ACC112 (cell line): ENCODE measurements around the gene DTD2.

Experiments
- H2AFZ ChIP-seq: fragments of 200-600 bp; sonication (generic); one replicate; pipeline ENCODE4 v1.6.0; 2017; ENCODE audit warnings: antibody characterized with exemption, low read length; ENCODE audit not compliant: unreplicated experiment
- H3K27ac ChIP-seq: fragments of 200-600 bp; sonication (generic); 2 replicates; pipeline ENCODE4 v1.5.1; 2014; ENCODE audit warnings: low read depth, mild to moderate bottlenecking, antibody characterized with exemption, low read length, moderate library complexity
- H3K27me3 ChIP-seq: fragments of 200-600 bp; sonication (generic); 2 replicates; pipeline ENCODE4 v1.6.1; 2014; ENCODE audit warnings: mild to moderate bottlenecking, antibody characterized with exemption, low read length, moderate library complexity, mixed read lengths; ENCODE audit not compliant: insufficient read depth
- H3K36me3 ChIP-seq: fragments of 200-600 bp; sonication (generic); 2 replicates; pipeline ENCODE4 v1.6.1; 2016; ENCODE audit warnings: mild to moderate bottlenecking, antibody characterized with exemption, low read length, moderate library complexity, mixed read lengths; ENCODE audit not compliant: insufficient read depth
- H3K4me1 ChIP-seq: fragments of 200-600 bp; sonication (generic); one replicate; pipeline ENCODE4 v1.6.1; 2016; ENCODE audit warnings: low read length, mixed read lengths; ENCODE audit not compliant: insufficient read depth, unreplicated experiment, control insufficient read depth
- H3K4me3 ChIP-seq: fragments of 200-600 bp; sonication (generic); 2 replicates; pipeline ENCODE4 v1.5.1; 2014; ENCODE audit warnings: mild to moderate bottlenecking, low read depth, low read length
- H3K79me2 ChIP-seq: fragments of 200-600 bp; sonication (generic); one replicate; pipeline ENCODE4 v1.6.0; 2016; ENCODE audit warnings: low read length; ENCODE audit not compliant: control insufficient read depth, unreplicated experiment, insufficient read depth

DTD2 gene

GRCh38 chr14:31421200-31421599 lies 36.1 kb downstream of the DTD2 start:
- peaks cover 31% of the 10 kb centered on the region for H3K79me2 ChIP-seq
- H3K36me3 ChIP-seq = peaks cover 3% of the 10 kb centered on the region; the same call in 1 of the 2 replicates
- peaks cover 7% of the 10 kb centered on the region for H3K4me1 ChIP-seq
- peak overlapping the region; percentile 89 for H2AFZ ChIP-seq
- no peak overlapping the region for H3K27ac ChIP-seq
- H3K27me3 ChIP-seq = no peaks in the 10 kb centered on the region
- peak overlapping the region; percentile 95 for H3K4me3 ChIP-seq

GRCh38 chr14:31420319-31421111 lies 36.8 kb downstream of the DTD2 start, which contains the start of gene HEATR5A:
Gene HEATR5A (minus strand): TSS chr14:31420550. CDS start chr14:31402975, 17,575 bp downstream.
- Histone ChIP-seq H3K79me2 (peaks cover 36% of the 10 kb centered on the region), H3K36me3 (peaks cover 3% of the 10 kb centered on the region; the same call in 1 of the 2 replicates), H3K27ac (peak within 1 kb of the TSS; percentile 62)

DNA sequence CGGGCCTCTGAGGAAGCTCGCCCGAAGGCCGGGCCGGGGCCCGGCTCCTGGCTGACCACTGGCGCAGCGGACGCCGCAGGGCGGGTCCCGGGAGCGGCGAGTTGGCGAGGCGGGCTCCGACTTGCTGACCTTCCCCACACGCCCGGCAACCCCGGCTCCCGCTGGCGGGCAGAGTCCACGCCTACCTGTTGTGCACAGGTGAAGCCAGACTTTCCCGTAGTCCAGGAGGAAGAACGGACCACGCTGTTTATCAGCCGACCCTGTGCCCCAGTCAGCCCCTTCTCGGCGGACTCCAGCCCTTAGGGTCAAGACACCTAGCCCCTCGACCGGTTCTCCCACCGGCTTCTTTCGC lies 37.4 kb downstream of the DTD2 start:
- H2AFZ ChIP-seq = peak overlapping the region; percentile 93

More at GRCh38 chr14:31420319-31421111, 36.8 kb downstream of the DTD2 start, which contains the start of gene HEATR5A:
- Histone ChIP-seq H3K4me1 (peaks cover 7% of the 10 kb centered on the region), H3K27me3 (no peaks in the 10 kb centered on the region), H3K4me3 (peak within 1 kb of the TSS; percentile 95), H2AFZ (peak within 1 kb of the TSS; percentile 93)

GRCh38 chr14:31419179-31419966 lies 37.9 kb downstream of the DTD2 start:
- H3K4me1 ChIP-seq = peaks cover 11% of the 10 kb centered on the region
- H3K36me3 ChIP-seq = peaks cover 3% of the 10 kb centered on the region; the same call in 1 of the 2 replicates
- H3K79me2 ChIP-seq = peaks cover 42% of the 10 kb centered on the region
- H3K27ac ChIP-seq = peak overlapping the region; percentile 43
- H3K4me3 ChIP-seq = peak overlapping the region; percentile 95
- H3K27me3 ChIP-seq = no peaks in the 10 kb centered on the region
- H2AFZ ChIP-seq = peak overlapping the region; percentile 93

More for the DNA sequence above, 37.4 kb downstream of the DTD2 start:
- H3K79me2 ChIP-seq = peaks cover 41% of the 10 kb centered on the region
- H3K27me3 ChIP-seq = no peaks in the 10 kb centered on the region
- peak overlapping the region; percentile 43 for H3K27ac ChIP-seq
- H3K36me3 ChIP-seq = peaks cover 3% of the 10 kb centered on the region; the same call in 1 of the 2 replicates
- peaks cover 7% of the 10 kb centered on the region for H3K4me1 ChIP-seq
- peak overlapping the region; percentile 95 for H3K4me3 ChIP-seq

GRCh38 chr14:31418440-31418839 lies 38.9 kb downstream of the DTD2 start:
- no peak overlapping the region; the same call in 1 of the 2 replicates for H3K27ac ChIP-seq
- peaks cover 3% of the 10 kb centered on the region; the same call in 1 of the 2 replicates for H3K36me3 ChIP-seq
- peak overlapping the region; percentile 20 for H2AFZ ChIP-seq
- peak overlapping the region; percentile 95 for H3K4me3 ChIP-seq
- peaks cover 42% of the 10 kb centered on the region for H3K79me2 ChIP-seq
- peaks cover 18% of the 10 kb centered on the region for H3K4me1 ChIP-seq
- H3K27me3 ChIP-seq = no peaks in the 10 kb centered on the region

DNA sequence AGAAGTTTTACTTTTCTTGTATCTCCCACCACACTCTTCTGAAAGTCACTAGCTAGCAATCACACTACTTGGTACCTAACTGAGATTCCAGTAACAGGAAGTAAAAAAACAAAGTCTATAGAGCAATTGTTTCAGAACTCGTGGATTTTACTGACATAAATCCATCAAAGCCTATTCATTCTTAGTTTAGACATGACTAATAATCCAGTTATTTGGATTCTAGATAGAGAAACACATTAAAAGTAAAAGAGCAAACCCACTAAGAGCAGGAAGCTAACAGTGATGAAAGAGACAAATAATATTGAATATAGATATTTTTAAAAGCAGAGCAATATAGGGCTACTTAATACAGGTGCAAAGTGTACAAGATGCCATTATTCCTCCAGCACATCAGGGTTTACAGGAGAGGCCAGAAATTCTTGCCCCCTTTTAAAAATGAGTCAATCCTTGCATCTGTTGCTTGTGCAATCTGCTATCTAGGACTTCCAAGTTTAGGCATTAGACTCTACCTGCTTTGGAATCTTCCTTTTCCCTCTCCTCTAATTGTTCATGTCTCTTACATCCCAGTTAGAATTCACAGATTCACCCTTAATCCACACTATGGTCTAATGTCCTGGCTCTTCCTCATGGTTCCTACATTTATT lies 43.0 kb downstream of the DTD2 start:
- H3K36me3 ChIP-seq = peaks cover 3% of the 10 kb centered on the region; the same call in 1 of the 2 replicates
- no peak overlapping the region for H3K4me3 ChIP-seq
- H3K79me2 ChIP-seq = peaks cover 58% of the 10 kb centered on the region
- peaks cover 23% of the 10 kb centered on the region for H3K4me1 ChIP-seq
- no peak overlapping the region for H2AFZ ChIP-seq
- no peaks in the 10 kb centered on the region for H3K27me3 ChIP-seq
- H3K27ac ChIP-seq = peak overlapping the region; percentile 20

DNA sequence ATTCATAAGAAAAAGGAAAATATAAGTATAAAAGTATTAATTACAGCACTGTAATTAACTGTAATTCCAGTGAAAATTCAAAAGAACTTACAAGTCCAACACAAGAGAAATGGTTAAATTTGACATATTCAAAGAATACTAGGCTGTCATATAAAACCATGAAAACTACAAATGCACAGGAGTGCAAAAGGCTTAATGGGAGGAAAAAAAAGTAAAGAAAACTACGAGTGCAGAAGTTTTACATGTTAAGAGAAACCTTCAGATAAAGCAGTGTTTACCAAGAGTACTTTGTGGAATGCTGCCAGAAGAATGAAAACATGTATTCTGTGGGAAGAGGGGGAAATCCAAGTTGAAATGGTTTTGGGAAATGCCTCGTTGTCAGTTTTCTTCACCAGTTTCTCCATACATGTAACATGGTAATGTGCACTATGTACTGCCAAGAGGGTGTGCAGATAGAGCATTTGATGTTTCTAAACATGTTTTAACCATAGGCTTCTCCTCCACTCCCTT lies 46.0 kb downstream of the DTD2 start:
- H3K79me2 ChIP-seq = peaks cover 35% of the 10 kb centered on the region
- H3K27ac ChIP-seq = no peak overlapping the region
- peak overlapping the region; percentile 11; the same call in 1 of the 2 replicates for H3K4me3 ChIP-seq
- no peaks in the 10 kb centered on the region; the same call in 1 of the 2 replicates for H3K36me3 ChIP-seq
- no peaks in the 10 kb centered on the region for H3K27me3 ChIP-seq
- peaks cover 16% of the 10 kb centered on the region for H3K4me1 ChIP-seq
- no peak overlapping the region for H2AFZ ChIP-seq

DNA sequence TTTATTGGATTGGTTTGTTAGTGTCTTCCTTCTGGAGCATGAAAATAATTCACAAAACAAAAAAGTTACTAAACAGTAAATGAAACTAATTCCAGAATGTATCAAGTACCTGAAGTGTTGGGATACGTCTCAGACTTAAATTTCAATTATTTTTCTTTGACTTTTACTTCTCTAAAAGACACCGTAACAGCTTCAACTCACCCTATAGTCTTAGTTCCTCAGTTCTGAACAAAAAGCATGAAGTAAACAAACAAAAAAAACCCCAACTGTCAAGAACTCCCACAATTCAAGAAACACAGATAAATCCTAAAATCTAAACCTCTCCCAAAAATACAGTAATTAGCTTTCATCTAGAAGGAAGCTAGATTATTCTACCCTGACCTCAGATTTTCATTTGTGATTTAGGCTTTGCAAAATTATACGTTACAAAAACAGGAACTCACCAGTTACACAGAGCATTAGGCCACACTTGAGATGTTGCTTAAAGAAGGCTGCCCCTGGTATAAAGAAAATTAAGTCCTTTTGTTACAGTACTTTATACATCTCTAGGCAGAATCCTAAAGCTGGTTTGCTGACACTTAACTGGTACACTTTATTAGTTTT lies 47.2 kb downstream of the DTD2 start:
- Histone ChIP-seq H3K36me3 (no peaks in the 10 kb centered on the region; the same call in 1 of the 2 replicates), H3K4me1 (peaks cover 16% of the 10 kb centered on the region), H3K27me3 (no peaks in the 10 kb centered on the region), H3K4me3 (no peak overlapping the region), H2AFZ (no peak overlapping the region), H3K27ac (no peak overlapping the region), H3K79me2 (peaks cover 28% of the 10 kb centered on the region)

GRCh38 chr14:31408421-31408820 lies 48.9 kb downstream of the DTD2 start:
- Histone ChIP-seq H3K27me3 (no peaks in the 10 kb centered on the region), H3K4me1 (peaks cover 6% of the 10 kb centered on the region), H3K36me3 (no peaks in the 10 kb centered on the region; the same call in 1 of the 2 replicates), H3K79me2 (peaks cover 29% of the 10 kb centered on the region), H3K27ac (no peak overlapping the region), H3K4me3 (no peak overlapping the region), H2AFZ (no peak overlapping the region)
